MG63 (cell line): ENCODE results near the gene TBX19. TPM values are rescaled to one million over a fixed set of nuclear protein-coding genes. Genes with fewer than 3 reads are reported as not detected.

Source experiments
- DNase-seq: peaks from one replicate; pipeline ENCODE4 v3.0.0-alpha.2; 2020
- H3K27me3 ChIP-seq: fragments of 250-450 bp; sonication (Bioruptor Pico); 2 replicates; pipeline ENCODE4 v1.5.1; 2020; ENCODE audit warnings: mild to moderate bottlenecking, moderate library complexity
- H3K36me3 ChIP-seq: fragments of 250-450 bp; sonication (Bioruptor Pico); 2 replicates; pipeline ENCODE4 v1.5.1; 2020; ENCODE audit warnings: mild to moderate bottlenecking, moderate library complexity
- H3K4me3 ChIP-seq: fragments of 250-450 bp; sonication (Bioruptor Pico); 2 replicates; pipeline ENCODE4 v1.5.1; 2020; ENCODE audit warnings: mild to moderate bottlenecking, moderate library complexity
- H3K9me3 ChIP-seq: fragments of 250-450 bp; sonication (Bioruptor Pico); 2 replicates; pipeline ENCODE4 v1.5.1; 2020; ENCODE audit warnings: mild to moderate bottlenecking, moderate library complexity
- total RNA-seq: library from RNA; depleted of rRNA; stranded (reverse); fragments of >200 nt; shearing (Covaris generic); gene quantifications from 2 replicates; pipeline ENCODE4 v1.2.3, GENCODE V29; 2014; ENCODE audit warnings: low replicate concordance; rRNA removed

The TBX19 gene
- total RNA-seq, 1 experiment from 2014 or later = 1.1 TPM

DNA sequence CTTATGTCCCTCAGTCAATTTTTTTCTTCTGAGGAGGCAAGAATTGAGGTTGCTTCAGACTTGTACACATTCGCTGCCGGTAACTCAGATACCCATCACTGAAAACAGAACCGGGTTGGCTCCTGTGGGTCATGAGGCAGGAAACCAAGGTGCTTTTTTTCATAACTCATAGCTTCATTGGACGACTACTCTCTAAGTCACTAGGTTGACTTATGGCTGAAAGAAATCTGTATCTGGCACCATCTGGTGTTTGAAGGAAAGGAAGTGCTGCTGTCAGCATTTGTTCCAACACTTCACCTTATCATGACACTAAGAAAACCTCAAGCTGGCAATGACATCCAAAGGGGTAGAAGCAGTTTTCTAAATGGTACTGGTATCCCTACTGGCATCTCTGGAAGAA, 82.3 kb downstream of the TBX19 start:
- no peak overlapping the region for H3K4me3 ChIP-seq
- DNase-seq = no peak
- peaks cover 11% of the 10 kb centered on the region for H3K27me3 ChIP-seq
- no peaks in the 10 kb centered on the region for H3K36me3 ChIP-seq
- no peaks in the 10 kb centered on the region for H3K9me3 ChIP-seq

Other genes with a start within 250 kb of the TBX19 start
- 5.2 and 5.8 TPM in 2 replicates for gene GPR161, start 143.9 kb upstream of the TBX19 start, total RNA-seq
- 50.2 and 86.2 TPM in 2 replicates for gene TIPRL, start 101.9 kb upstream of the TBX19 start, total RNA-seq
- gene SFT2D2, start 54.9 kb upstream of the TBX19 start, total RNA-seq = 11.1 and 19.0 TPM in 2 replicates